Measurements from ENCODE around the gene MRPL14. TPM values are rescaled to one million over a fixed set of nuclear protein-coding genes. Genes with fewer than 3 reads are reported as not detected.

The MRPL14 gene
- total and polyA plus RNA-seq, 10 of the 15 experiments (the other 5 are each of a cell fraction or from before 2014, with no cell fraction given), result 80.5 to 294 (median 122) TPM

DNA sequence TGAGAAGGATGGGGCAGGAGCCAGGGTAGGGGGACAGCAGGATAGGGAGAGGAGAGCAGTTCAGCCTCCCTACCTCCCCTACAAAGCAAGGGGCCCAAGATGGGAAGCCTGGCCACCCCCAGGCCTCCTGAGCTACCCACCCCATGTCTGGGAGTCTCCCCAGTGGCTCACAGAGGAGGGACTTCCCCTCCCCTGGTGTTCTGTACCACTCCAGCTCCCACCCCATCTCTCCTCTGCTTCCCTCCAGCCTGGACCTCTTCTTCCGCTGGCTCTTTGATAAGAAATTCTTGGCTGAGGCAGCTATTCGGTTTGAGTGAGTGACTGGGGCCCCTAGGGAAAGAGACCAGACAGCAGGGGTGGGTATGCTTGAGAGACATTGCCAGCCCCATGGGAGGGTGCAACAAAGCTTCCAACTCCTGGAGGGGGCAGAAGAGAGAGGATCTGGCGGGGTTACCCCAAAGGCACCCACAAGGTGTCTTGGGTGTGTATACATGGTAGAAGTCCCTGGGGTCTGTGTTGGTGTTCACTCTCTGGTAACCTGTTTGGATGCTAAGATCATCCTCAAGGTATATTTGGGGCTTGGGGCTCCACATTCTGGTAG, 23.2 kb upstream of the MRPL14 start:
- ChIA-PET RAD21 (ENCODE audit: unreplicated experiment) (interaction anchor here (0.7 to 1.8 kb wide), 2 partner anchors 22 to 54 kb away, joined by 3 to 9 read pairs; no protein-coding TSS in a partner anchor), POLR2A (no interaction called here)

More for the DNA sequence above, 23.2 kb upstream of the MRPL14 start:
- 83% methylated on average over 3 of the region's 3 CpGs for WGBS (ENCODE audit: insufficient coverage, insufficient replicate concordance, low lambda C conversion rate, missing lambda C conversion rate)
- ChIA-PET CTCF (interaction anchor here (0.7 to 9.3 kb wide), 2 partner anchors 12 to 53 kb away, joined by 3 to 85 read pairs; no protein-coding TSS in a partner anchor), SMC1A (ENCODE audit: uncharacterized antibody, unreplicated experiment) (interaction anchor here (2.0 kb wide), 1 partner anchor 53 kb away, joined by 17 read pairs; no protein-coding TSS in a partner anchor)
- Histone ChIP-seq H4K20me1 (ENCODE audit: control insufficient read depth, insufficient read depth) (no peaks in the 10 kb centered on the region), H3K36me3 (ENCODE audit: control insufficient read depth in 2 of 2, insufficient read depth in 2 of 2, low read length in 1 of 2) (peaks cover 0 to 3% of the 10 kb centered on the region in 2 experiments; a peak in 3 of 4 replicates), H2AFZ (ENCODE audit: control insufficient read depth, low read depth, low read length) (no peak overlapping the region), H3K9me3 (replicated peaks; ENCODE audit: control insufficient read depth, insufficient read depth, low read length) (no peaks in the 10 kb centered on the region), H3K9ac (ENCODE audit: control insufficient read depth, insufficient read depth, low read length) (no peak overlapping the region), H3K4me3 (no peak overlapping the region), H3K4me2 (ENCODE audit: control insufficient read depth, insufficient read depth) (no peak overlapping the region), H3K27ac (ENCODE audit: control insufficient read depth, insufficient read depth) (no peak overlapping the region), H3K27me3 (replicated peaks in 1 of 2; ENCODE audit: control insufficient read depth in 2 of 2, insufficient read depth in 2 of 2, low read length in 1 of 2) (no peaks in the 10 kb centered on the region), H3K4me1 (ENCODE audit: control insufficient read depth, insufficient read depth, low read length) (no peaks in the 10 kb centered on the region; the same call in 1 of the 2 replicates), H3K79me2 (ENCODE audit: control insufficient read depth, insufficient read depth, low read length) (no peaks in the 10 kb centered on the region)
- no peak for DNase-seq (ENCODE audit: low read depth, low spot score)
- intact Hi-C loops (cut with micrococcal nuclease; ENCODE audit: unreplicated experiment), result loop anchor here (5.0 kb wide), 1 partner anchor 187 kb away; no protein-coding TSS in a partner anchor
- in situ Hi-C loops (cut with MboI), result loop anchor here (10.0 kb wide), 1 partner anchor 46 kb away; no protein-coding TSS in a partner anchor
- FAIRE-seq, result no peak
- TF ChIP-seq ATF2 (IDR thresholded peaks at IDR 0.05; ENCODE audit: low read length) (no peak), SIX5 (IDR thresholded peaks at IDR 0.05; ENCODE audit: low read depth, low read length, severe bottlenecking) (no peak), SREBF2 (IDR thresholded peaks at IDR 0.05; ENCODE audit: low read length) (no peak)
- TF ChIP-seq, protein P1, sequence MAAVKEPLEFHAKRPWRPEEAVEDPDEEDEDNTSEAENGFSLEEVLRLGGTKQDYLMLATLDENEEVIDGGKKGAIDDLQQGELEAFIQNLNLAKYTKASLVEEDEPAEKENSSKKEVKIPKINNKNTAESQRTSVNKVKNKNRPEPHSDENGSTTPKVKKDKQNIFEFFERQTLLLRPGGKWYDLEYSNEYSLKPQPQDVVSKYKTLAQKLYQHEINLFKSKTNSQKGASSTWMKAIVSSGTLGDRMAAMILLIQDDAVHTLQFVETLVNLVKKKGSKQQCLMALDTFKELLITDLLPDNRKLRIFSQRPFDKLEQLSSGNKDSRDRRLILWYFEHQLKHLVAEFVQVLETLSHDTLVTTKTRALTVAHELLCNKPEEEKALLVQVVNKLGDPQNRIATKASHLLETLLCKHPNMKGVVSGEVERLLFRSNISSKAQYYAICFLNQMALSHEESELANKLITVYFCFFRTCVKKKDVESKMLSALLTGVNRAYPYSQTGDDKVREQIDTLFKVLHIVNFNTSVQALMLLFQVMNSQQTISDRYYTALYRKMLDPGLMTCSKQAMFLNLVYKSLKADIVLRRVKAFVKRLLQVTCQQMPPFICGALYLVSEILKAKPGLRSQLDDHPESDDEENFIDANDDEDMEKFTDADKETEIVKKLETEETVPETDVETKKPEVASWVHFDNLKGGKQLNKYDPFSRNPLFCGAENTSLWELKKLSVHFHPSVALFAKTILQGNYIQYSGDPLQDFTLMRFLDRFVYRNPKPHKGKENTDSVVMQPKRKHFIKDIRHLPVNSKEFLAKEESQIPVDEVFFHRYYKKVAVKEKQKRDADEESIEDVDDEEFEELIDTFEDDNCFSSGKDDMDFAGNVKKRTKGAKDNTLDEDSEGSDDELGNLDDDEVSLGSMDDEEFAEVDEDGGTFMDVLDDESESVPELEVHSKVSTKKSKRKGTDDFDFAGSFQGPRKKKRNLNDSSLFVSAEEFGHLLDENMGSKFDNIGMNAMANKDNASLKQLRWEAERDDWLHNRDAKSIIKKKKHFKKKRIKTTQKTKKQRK (IDR thresholded peaks at IDR 0.05; ENCODE audit: low read depth, low read length), result no peak
- BruUV-seq (replicated peaks), result no TSS peak
- ATAC-seq, result no peak

All from GM12878 (cell line).